Ectodermal cell (in vitro differentiated cells): ENCODE data around the gene GSTK1.

Experiments
- H3K27ac ChIP-seq: 2 replicates; pipeline ENCODE4 v1.7.0; 2013; ENCODE audit warnings: mild to moderate bottlenecking, low read depth, low read length; ENCODE audit not compliant: insufficient read depth, poor library complexity, severe bottlenecking
- H3K27me3 ChIP-seq: 2 replicates; pipeline ENCODE4 v1.7.0; 2013; ENCODE audit warnings: mild to moderate bottlenecking, low read length; ENCODE audit not compliant: insufficient read depth, control insufficient read depth, poor library complexity, severe bottlenecking
- H3K36me3 ChIP-seq: one replicate; pipeline ENCODE4 v1.7.0; 2013; ENCODE audit warnings: low read length; ENCODE audit not compliant: control insufficient read depth, insufficient read depth
- H3K4me1 ChIP-seq: one replicate; pipeline ENCODE4 v1.7.0; 2013; ENCODE audit warnings: low read length; ENCODE audit not compliant: control insufficient read depth, insufficient read depth
- H3K4me3 ChIP-seq: 2 replicates; pipeline ENCODE4 v1.7.0; 2013; ENCODE audit warnings: low read depth, low read length, control low read depth; ENCODE audit not compliant: insufficient read depth
- H3K9me3 ChIP-seq: 2 replicates; pipeline ENCODE4 v1.7.0; 2013; ENCODE audit warnings: mild to moderate bottlenecking, low read length, moderate library complexity; ENCODE audit not compliant: control insufficient read depth
- WGBS, 2 experiments: methylation state at CpG; one replicate each; pipeline ENCODE4 v1.1.7; 2013; ENCODE audit warnings: missing lambda C conversion rate in 2 of 2; 5-methylcytosine and 5-hydroxymethylcytosine counted together

The GSTK1 gene

DNA sequence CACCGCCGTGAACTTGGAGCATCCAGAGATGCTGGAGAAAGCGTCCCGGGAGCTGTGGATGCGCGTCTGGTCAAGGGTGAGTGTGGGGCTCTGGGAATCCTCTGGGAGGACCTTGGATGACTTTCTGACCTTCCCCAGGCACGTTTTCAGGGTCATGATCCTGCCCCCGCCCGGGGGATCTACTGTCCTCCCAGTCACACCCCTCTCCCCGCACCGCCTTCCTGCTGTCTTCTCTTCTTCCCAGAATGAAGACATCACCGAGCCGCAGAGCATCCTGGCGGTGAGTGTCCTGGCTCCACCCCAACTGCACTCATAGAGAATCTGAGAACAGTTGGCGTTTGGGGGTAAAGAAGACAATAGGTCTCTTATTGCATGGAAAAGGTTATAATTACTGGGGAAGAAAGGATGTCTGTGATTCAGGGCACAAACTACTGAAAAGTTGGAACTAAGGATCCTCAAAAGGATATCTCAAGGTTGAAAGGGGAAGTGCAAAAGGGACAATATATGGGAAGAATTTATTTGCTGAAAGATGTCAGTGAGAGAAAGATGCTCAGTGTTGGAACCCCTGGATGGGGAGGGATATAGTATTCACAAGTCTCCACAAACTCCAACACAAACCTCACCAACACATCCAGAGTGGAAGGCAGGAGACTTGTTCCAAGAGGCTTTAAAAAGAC, 1.9 kb downstream of the GSTK1 start:
- Histone ChIP-seq H3K27ac (no peak overlapping the region), H3K4me3 (no peak overlapping the region)
- 92 to 94% methylated on average over 15 of the region's 15 CpGs for WGBS, 2 experiments

DNA sequence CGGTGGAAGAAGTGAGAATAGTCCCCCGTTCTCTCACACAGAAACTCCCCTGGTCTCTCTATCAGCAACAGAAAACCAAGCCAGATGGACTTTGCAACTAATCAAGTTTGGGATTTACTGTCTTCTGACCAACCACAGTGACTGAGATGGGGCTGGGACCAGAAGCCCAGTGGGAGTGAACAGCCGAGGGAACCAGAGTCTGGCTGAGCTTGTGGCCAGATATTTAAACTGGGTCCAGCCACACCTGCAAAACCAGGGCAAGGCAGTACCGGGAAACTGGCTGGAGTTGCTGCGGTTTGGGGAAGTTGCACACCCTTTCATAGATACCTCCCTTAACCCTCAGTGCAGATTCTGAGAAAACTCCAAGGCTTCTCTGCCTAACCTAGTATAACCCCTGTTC, 6.0 kb downstream of the GSTK1 start:
- Histone ChIP-seq H3K27ac (no peak overlapping the region), H3K36me3 (peaks cover 6% of the 10 kb centered on the region), H3K4me1 (no peaks in the 10 kb centered on the region), H3K4me3 (no peak overlapping the region), H3K27me3 (no peaks in the 10 kb centered on the region), H3K9me3 (no peaks in the 10 kb centered on the region)
- 92 to 94% methylated on average over 5 of the region's 5 CpGs for WGBS, 2 experiments

More for the DNA sequence above, 1.9 kb downstream of the GSTK1 start:
- H3K9me3 ChIP-seq = no peaks in the 10 kb centered on the region
- peaks cover 4% of the 10 kb centered on the region for H3K27me3 ChIP-seq
- H3K36me3 ChIP-seq = peaks cover 6% of the 10 kb centered on the region
- H3K4me1 ChIP-seq = no peaks in the 10 kb centered on the region

GRCh38 chr7:143271240-143271639, 8.0 kb downstream of the GSTK1 start:
- Histone ChIP-seq H3K27ac (no peak overlapping the region), H3K4me1 (no peaks in the 10 kb centered on the region), H3K4me3 (no peak overlapping the region), H3K27me3 (no peaks in the 10 kb centered on the region), H3K36me3 (peaks cover 6% of the 10 kb centered on the region), H3K9me3 (no peaks in the 10 kb centered on the region)
- 95% methylated on average over 1 of the region's 1 CpG; no CpG with 5 or more reads in 1 of the 2 experiments for WGBS, 2 experiments

GRCh38 chr7:143272871-143273270, 9.6 kb downstream of the GSTK1 start:
- Histone ChIP-seq H3K27me3 (no peaks in the 10 kb centered on the region), H3K27ac (no peak overlapping the region), H3K9me3 (no peaks in the 10 kb centered on the region), H3K4me3 (no peak overlapping the region), H3K36me3 (peaks cover 1% of the 10 kb centered on the region), H3K4me1 (no peaks in the 10 kb centered on the region)
- WGBS, 2 experiments = 89 to 100% methylated on average over 2 of the region's 2 CpGs

GRCh38 chr7:143279186-143280098, 16.2 kb downstream of the GSTK1 start:
- Histone ChIP-seq H3K4me1 (peaks cover 9% of the 10 kb centered on the region), H3K27me3 (no peaks in the 10 kb centered on the region), H3K27ac (peak overlapping the region; percentile 76), H3K36me3 (no peaks in the 10 kb centered on the region), H3K9me3 (no peaks in the 10 kb centered on the region), H3K4me3 (no peak overlapping the region)
- 84 to 86% methylated on average over 7 to 8 of the region's 8 CpGs for WGBS, 2 experiments

DNA sequence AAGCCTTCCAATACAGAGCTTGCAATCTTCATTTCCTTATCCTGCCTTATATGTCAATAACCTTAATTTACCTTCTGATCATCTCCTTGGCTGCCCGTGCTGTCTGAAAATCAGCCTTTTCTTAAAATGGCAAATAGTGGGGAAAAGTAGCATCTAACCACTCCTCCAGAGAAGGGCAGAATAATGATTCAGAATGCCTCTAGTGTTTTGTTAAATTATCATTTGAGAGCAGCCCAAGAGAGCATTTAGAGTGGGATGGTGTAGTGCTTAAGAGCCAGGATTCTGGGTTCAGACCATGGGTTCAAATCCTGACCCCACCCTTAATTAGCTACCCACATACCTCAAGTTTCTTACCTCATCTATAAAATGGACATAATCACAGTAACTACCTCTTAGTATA, 16.9 kb downstream of the GSTK1 start:
- Histone ChIP-seq H3K27ac (no peak overlapping the region), H3K4me3 (no peak overlapping the region), H3K9me3 (no peaks in the 10 kb centered on the region), H3K36me3 (no peaks in the 10 kb centered on the region), H3K27me3 (no peaks in the 10 kb centered on the region), H3K4me1 (peaks cover 11% of the 10 kb centered on the region)
- 94 to 100% methylated on average over 1 of the region's 1 CpG for WGBS, 2 experiments

DNA sequence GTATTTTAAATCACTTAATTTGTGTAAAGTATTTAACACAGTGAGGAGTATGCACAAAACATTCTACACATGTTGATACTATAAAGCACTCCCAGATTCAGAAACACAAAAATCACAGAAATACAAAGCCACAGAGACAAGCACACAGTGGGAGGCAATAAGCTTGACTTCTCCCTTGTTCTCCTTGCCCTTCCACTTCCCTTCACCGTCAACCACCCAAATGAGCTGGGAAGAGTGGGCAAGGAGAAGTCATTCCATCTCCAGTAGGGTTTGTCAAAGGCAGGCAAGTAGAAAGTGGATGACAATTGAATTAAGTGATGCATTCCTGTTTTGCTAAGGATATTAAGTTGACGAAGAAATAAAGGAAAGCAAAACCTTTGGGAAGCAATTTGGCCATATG, 17.3 kb downstream of the GSTK1 start:
- H3K27me3 ChIP-seq = no peaks in the 10 kb centered on the region
- WGBS, 2 experiments = 73 to 78% methylated on average over 2 of the region's 2 CpGs
- H3K9me3 ChIP-seq = no peaks in the 10 kb centered on the region
- H3K4me3 ChIP-seq = no peak overlapping the region
- no peak overlapping the region for H3K27ac ChIP-seq
- H3K36me3 ChIP-seq = no peaks in the 10 kb centered on the region
- peaks cover 14% of the 10 kb centered on the region for H3K4me1 ChIP-seq

DNA sequence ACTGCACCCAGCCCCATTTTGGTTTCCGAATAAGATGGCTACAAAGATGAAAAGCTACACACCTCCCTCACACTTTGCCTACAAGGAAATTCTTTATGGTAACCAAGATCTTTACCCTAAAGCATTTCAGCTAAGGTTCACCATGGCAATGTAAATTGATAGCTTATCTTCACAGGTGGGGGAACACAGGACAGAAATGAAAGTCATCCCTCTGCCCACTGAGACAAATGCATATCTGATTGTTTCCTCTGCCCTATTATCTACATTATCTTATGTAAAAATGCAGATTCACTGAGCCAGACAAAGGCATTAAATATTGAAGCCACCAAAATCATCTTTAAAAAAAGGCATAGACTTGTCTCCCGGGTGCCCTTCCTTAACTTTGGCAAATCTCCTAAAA, 18.3 kb downstream of the GSTK1 start:
- Histone ChIP-seq H3K4me1 (peaks cover 14% of the 10 kb centered on the region), H3K27me3 (no peaks in the 10 kb centered on the region), H3K9me3 (no peaks in the 10 kb centered on the region), H3K4me3 (no peak overlapping the region), H3K36me3 (no peaks in the 10 kb centered on the region), H3K27ac (no peak overlapping the region)
- WGBS, 2 experiments = 93 to 100% methylated on average over 2 of the region's 2 CpGs

DNA sequence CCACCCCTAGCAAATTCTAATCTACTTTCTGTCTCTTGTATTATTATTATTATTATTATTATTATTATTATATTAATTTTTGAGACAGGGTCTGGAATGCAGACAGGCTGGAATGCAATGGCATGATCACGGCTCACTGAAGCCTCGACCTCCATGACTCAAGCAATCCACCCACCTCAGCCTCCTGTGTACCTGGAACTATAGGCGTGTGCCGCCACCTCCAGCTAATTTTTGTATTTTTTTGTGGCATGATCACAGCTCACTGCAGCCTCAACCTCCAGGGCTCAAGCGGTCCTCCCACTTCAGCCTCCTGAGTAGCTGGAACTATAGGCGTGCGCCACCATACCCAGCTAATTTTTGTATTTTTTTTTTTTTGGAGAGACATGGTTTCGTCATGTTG, 18.9 kb downstream of the GSTK1 start:
- WGBS, 2 experiments = 93 to 95% methylated on average over 8 of the region's 8 CpGs
- Histone ChIP-seq H3K36me3 (no peaks in the 10 kb centered on the region), H3K4me1 (peaks cover 14% of the 10 kb centered on the region), H3K4me3 (no peak overlapping the region), H3K27ac (no peak overlapping the region), H3K27me3 (no peaks in the 10 kb centered on the region), H3K9me3 (no peaks in the 10 kb centered on the region)

DNA sequence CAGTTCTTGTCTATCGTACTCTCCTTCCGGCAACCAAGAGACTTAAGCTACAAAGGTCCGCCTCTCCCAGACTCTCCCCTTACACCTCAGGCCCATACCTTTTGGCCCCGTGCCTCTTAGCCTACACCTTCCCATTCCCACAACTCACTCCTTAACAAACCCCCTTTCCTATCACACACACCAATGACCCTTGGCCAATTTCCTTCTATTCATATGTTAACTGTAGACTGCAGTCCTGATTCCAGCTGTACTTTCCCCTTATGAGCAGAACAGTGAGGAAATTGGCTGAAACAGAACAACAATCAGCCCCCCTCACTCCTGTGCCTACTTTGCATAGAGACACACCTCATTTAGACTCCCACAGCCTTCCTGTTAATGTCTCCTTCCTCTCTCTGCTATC, 20.1 kb downstream of the GSTK1 start:
- H3K27me3 ChIP-seq = peaks cover 6% of the 10 kb centered on the region

More for the DNA sequence above, 20.1 kb downstream of the GSTK1 start:
- no peaks in the 10 kb centered on the region for H3K9me3 ChIP-seq
- H3K4me3 ChIP-seq = no peak overlapping the region
- no peak overlapping the region for H3K27ac ChIP-seq
- H3K36me3 ChIP-seq = no peaks in the 10 kb centered on the region
- H3K4me1 ChIP-seq = peaks cover 14% of the 10 kb centered on the region
- 73 to 74% methylated on average over 4 of the region's 4 CpGs for WGBS, 2 experiments
